Karpas-422 (cell line): ENCODE data around the gene RAP1B. TPM values are rescaled to one million over a fixed set of nuclear protein-coding genes. Genes with fewer than 3 reads are reported as not detected.

Experiments used
- DNase-seq: peaks from one replicate; pipeline ENCODE4 v3.0.0-alpha.2; 2015
- H2AFZ ChIP-seq: fragments of 200-600 bp; sonication (generic); 2 replicates; pipeline ENCODE4 v1.6.1; 2014; ENCODE audit warnings: antibody characterized with exemption, low read length, mixed read lengths
- H3K27ac ChIP-seq: fragments of 200-600 bp; sonication (generic); 2 replicates; pipeline ENCODE4 v1.5.1; 2014; ENCODE audit warnings: mild to moderate bottlenecking, low read length, moderate library complexity
- H3K27me3 ChIP-seq: fragments of 200-600 bp; sonication (generic); 2 replicates; pipeline ENCODE4 v1.6.1; 2014; ENCODE audit warnings: low read length, mixed read lengths
- H3K36me3 ChIP-seq: fragments of 200-600 bp; sonication (generic); 2 replicates; pipeline ENCODE4 v1.6.1; 2014; ENCODE audit warnings: low read length, mixed read lengths; ENCODE audit not compliant: insufficient read depth
- H3K4me1 ChIP-seq: fragments of 200-600 bp; sonication (generic); 2 replicates; pipeline ENCODE4 v1.6.1; 2014; ENCODE audit warnings: mild to moderate bottlenecking, low read length, mixed read lengths
- H3K4me2 ChIP-seq: fragments of 200-600 bp; sonication (generic); 2 replicates; pipeline ENCODE4 v1.6.1; 2014; ENCODE audit warnings: low read length, low read depth, mild to moderate bottlenecking; ENCODE audit not compliant: poor library complexity, severe bottlenecking
- H3K4me3 ChIP-seq: fragments of 200-600 bp; sonication (generic); 2 replicates; pipeline ENCODE4 v1.5.1; 2014; ENCODE audit warnings: mild to moderate bottlenecking, antibody characterized with exemption, low read length, mixed read lengths
- H3K79me2 ChIP-seq: fragments of 200-600 bp; sonication (generic); 2 replicates; pipeline ENCODE4 v1.6.1; 2014; ENCODE audit warnings: mild to moderate bottlenecking, low read length, mixed read lengths
- H3K9ac ChIP-seq: fragments of 200-600 bp; sonication (generic); 2 replicates; pipeline ENCODE4 v1.6.0; 2014; ENCODE audit warnings: low read length
- H3K9me2 ChIP-seq: fragments of 200-600 bp; sonication (generic), shearing (Covaris generic); replicated peaks from 2 replicates; pipeline ENCODE4 v1.6.0; 2014; ENCODE audit warnings: mild to moderate bottlenecking, low read length, moderate library complexity; ENCODE audit not compliant: insufficient read depth
- H3K9me3 ChIP-seq: fragments of 300-700, 200-600 bp; sonication (generic); 2 replicates; pipeline ENCODE4 v1.6.1; 2014; ENCODE audit warnings: low read length, mixed read lengths
- H4K20me1 ChIP-seq: fragments of 200-600 bp; sonication (generic); 2 replicates; pipeline ENCODE4 v1.6.1; 2014; ENCODE audit warnings: mild to moderate bottlenecking, antibody characterized with exemption, low read length, low read depth; ENCODE audit not compliant: insufficient read depth
- total RNA-seq: library from RNA; depleted of rRNA; stranded (reverse); fragments of >200 nt; shearing (Covaris generic); gene quantifications from 2 replicates; pipeline ENCODE4 v1.2.3, GENCODE V29; 2014; ENCODE audit warnings: low replicate concordance; rRNA removed

Gene RAP1B
- 95.4 and 153 TPM in 2 replicates for total RNA-seq

- Histone ChIP-seq H3K4me2 (peak within 1 kb of the TSS; percentile 99), H3K79me2 (peaks cover 43% of the 10 kb centered on the region), H3K27me3 (no peaks in the 10 kb centered on the region), H3K36me3 (peaks cover 5% of the 10 kb centered on the region; the same call in 1 of the 2 replicates), H3K9me3 (no peaks in the 10 kb centered on the region), H3K9ac (peak within 1 kb of the TSS; percentile 95), H3K27ac (peak within 1 kb of the TSS; percentile 78), H4K20me1 (peaks cover 28% of the 10 kb centered on the region), H2AFZ (peak within 1 kb of the TSS; percentile 98), H3K4me1 (peaks cover 41% of the 10 kb centered on the region), H3K4me3 (peak within 1 kb of the TSS; percentile 96), H3K9me2 (no peaks in the 10 kb centered on the region)
- DNase-seq, result peak; percentile 96
Observed at GRCh38 chr12:68610370-68611093, at the start of gene RAP1B. Gene RAP1B, plus strand, starts transcription at chr12:68610899. Its CDS starts 37,826 bp downstream, at chr12:68648725.

- H4K20me1 ChIP-seq, result no peaks in the 10 kb centered on the region
- no peaks in the 10 kb centered on the region for H3K9me3 ChIP-seq
- H3K9me2 ChIP-seq, result no peaks in the 10 kb centered on the region
- H3K27ac ChIP-seq, result no peak overlapping the region
- no peaks in the 10 kb centered on the region for H3K36me3 ChIP-seq
- no peak overlapping the region for H2AFZ ChIP-seq
- DNase-seq, result no peak
- H3K9ac ChIP-seq, result no peak overlapping the region
- no peak overlapping the region for H3K4me2 ChIP-seq
- no peaks in the 10 kb centered on the region for H3K79me2 ChIP-seq
- H3K4me1 ChIP-seq, result no peaks in the 10 kb centered on the region
- H3K27me3 ChIP-seq, result no peaks in the 10 kb centered on the region
- H3K4me3 ChIP-seq, result no peak overlapping the region
Observed at GRCh38 chr12:68561830-68562229, 48.9 kb upstream of the RAP1B start.

DNA sequence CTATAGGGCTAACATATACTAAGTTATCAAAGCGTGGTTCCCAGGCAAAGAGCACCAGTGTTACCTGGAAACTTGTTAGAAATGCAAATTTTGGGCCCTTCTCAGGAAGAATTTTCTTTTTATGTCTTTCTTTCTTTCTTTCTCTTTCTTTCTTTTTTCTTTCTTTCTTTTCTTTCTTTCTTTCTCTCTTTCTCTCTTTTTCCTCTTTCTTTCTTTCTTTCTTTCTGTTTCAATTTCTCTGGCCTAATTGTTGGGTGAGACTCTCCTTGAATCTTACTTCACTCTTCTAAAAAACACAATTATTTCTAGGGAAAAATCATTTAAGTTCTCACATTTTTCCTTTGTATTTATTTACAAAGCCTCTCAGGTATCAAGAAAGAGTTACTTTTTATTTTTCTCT is 46.5 kb upstream of the RAP1B start:
- Histone ChIP-seq H3K4me1 (no peaks in the 10 kb centered on the region), H4K20me1 (no peaks in the 10 kb centered on the region), H2AFZ (no peak overlapping the region), H3K79me2 (no peaks in the 10 kb centered on the region), H3K27me3 (no peaks in the 10 kb centered on the region), H3K9me3 (no peaks in the 10 kb centered on the region), H3K9me2 (no peaks in the 10 kb centered on the region), H3K4me3 (no peak overlapping the region), H3K4me2 (no peak overlapping the region), H3K36me3 (no peaks in the 10 kb centered on the region), H3K27ac (no peak overlapping the region), H3K9ac (no peak overlapping the region)
- DNase-seq, result no peak

GRCh38 chr12:68565391-68565903 is 45.3 kb upstream of the RAP1B start:
- Histone ChIP-seq H3K9me3 (no peaks in the 10 kb centered on the region), H3K9me2 (no peaks in the 10 kb centered on the region), H3K27ac (no peak overlapping the region), H4K20me1 (no peaks in the 10 kb centered on the region), H3K27me3 (no peaks in the 10 kb centered on the region), H3K4me3 (no peak overlapping the region), H3K4me1 (no peaks in the 10 kb centered on the region), H3K36me3 (no peaks in the 10 kb centered on the region), H2AFZ (no peak overlapping the region), H3K4me2 (no peak overlapping the region), H3K79me2 (no peaks in the 10 kb centered on the region), H3K9ac (no peak overlapping the region)
- no peak for DNase-seq

GRCh38 chr12:68568922-68569569 is 41.7 kb upstream of the RAP1B start:
- no peaks in the 10 kb centered on the region for H3K4me1 ChIP-seq
- H4K20me1 ChIP-seq, result no peaks in the 10 kb centered on the region
- no peak overlapping the region for H3K27ac ChIP-seq
- H3K27me3 ChIP-seq, result no peaks in the 10 kb centered on the region
- H3K4me3 ChIP-seq, result no peak overlapping the region
- no peaks in the 10 kb centered on the region for H3K36me3 ChIP-seq
- no peaks in the 10 kb centered on the region for H3K9me2 ChIP-seq
- H3K9ac ChIP-seq, result no peak overlapping the region
- H3K4me2 ChIP-seq, result no peak overlapping the region
- DNase-seq, result no peak
- H3K79me2 ChIP-seq, result no peaks in the 10 kb centered on the region
- no peak overlapping the region for H2AFZ ChIP-seq
- no peaks in the 10 kb centered on the region for H3K9me3 ChIP-seq

DNA sequence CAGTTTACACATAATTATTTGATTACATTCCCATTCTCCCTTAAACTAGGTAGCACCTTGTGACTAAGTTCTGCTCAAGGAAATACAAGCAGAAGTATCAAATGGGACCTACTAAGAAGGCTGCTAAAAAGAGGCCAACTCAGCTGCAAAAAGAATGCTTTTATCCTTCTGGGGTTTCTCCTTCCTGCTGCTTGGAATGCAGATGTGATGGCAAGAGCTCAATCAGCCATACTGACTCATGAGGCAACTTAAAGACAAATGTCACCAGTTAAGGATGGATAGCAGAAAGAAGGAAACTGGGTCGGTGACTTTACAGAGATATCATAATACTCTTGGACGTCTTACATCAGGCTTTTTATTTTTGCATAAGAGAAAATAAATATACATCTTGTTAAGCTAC is 38.0 kb upstream of the RAP1B start:
- no peaks in the 10 kb centered on the region for H3K4me1 ChIP-seq
- no peak for DNase-seq
- no peak overlapping the region for H3K27ac ChIP-seq
- no peak overlapping the region for H3K9ac ChIP-seq
- H3K4me2 ChIP-seq, result no peak overlapping the region
- H3K9me3 ChIP-seq, result no peaks in the 10 kb centered on the region
- no peak overlapping the region for H2AFZ ChIP-seq
- no peaks in the 10 kb centered on the region for H3K36me3 ChIP-seq
- H3K27me3 ChIP-seq, result no peaks in the 10 kb centered on the region
- H3K4me3 ChIP-seq, result no peak overlapping the region
- no peaks in the 10 kb centered on the region for H3K79me2 ChIP-seq
- H4K20me1 ChIP-seq, result no peaks in the 10 kb centered on the region
- H3K9me2 ChIP-seq, result no peaks in the 10 kb centered on the region

GRCh38 chr12:68573406-68573805 is 37.3 kb upstream of the RAP1B start:
- no peaks in the 10 kb centered on the region for H3K9me3 ChIP-seq
- H2AFZ ChIP-seq, result no peak overlapping the region
- H3K4me2 ChIP-seq, result no peak overlapping the region
- H3K4me3 ChIP-seq, result no peak overlapping the region
- no peaks in the 10 kb centered on the region for H3K36me3 ChIP-seq
- H4K20me1 ChIP-seq, result no peaks in the 10 kb centered on the region
- DNase-seq, result no peak
- no peaks in the 10 kb centered on the region for H3K27me3 ChIP-seq
- H3K79me2 ChIP-seq, result no peaks in the 10 kb centered on the region
- no peaks in the 10 kb centered on the region for H3K9me2 ChIP-seq
- no peak overlapping the region for H3K9ac ChIP-seq
- H3K27ac ChIP-seq, result no peak overlapping the region
- no peaks in the 10 kb centered on the region for H3K4me1 ChIP-seq

DNA sequence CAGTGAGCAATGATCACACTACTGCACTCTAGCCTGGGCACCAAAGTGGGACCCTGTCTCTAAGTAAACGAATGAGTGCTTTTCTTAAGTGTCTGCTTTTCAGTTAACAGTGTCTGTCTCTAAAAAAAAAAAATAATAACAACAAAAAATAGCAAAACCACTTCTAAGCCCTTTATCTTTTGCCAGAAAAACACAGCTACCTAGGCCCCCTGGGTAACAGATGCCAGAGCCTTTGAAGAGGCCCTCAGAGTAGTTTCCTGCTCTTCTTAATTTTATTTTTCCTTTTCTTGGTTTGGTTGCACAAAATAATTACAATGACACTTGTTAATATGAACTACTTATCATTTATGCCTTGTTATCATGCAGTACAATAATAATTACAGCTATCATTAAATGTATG is 32.8 kb upstream of the RAP1B start:
- Histone ChIP-seq H3K4me3 (no peak overlapping the region), H3K79me2 (no peaks in the 10 kb centered on the region), H3K27ac (no peak overlapping the region), H3K36me3 (no peaks in the 10 kb centered on the region), H3K9me3 (no peaks in the 10 kb centered on the region), H3K4me2 (no peak overlapping the region), H3K9me2 (no peaks in the 10 kb centered on the region), H3K4me1 (no peaks in the 10 kb centered on the region), H3K27me3 (no peaks in the 10 kb centered on the region), H3K9ac (no peak overlapping the region), H2AFZ (no peak overlapping the region), H4K20me1 (no peaks in the 10 kb centered on the region)
- no peak for DNase-seq
